ENCODE measurements around the gene NT5DC2.

DNA sequence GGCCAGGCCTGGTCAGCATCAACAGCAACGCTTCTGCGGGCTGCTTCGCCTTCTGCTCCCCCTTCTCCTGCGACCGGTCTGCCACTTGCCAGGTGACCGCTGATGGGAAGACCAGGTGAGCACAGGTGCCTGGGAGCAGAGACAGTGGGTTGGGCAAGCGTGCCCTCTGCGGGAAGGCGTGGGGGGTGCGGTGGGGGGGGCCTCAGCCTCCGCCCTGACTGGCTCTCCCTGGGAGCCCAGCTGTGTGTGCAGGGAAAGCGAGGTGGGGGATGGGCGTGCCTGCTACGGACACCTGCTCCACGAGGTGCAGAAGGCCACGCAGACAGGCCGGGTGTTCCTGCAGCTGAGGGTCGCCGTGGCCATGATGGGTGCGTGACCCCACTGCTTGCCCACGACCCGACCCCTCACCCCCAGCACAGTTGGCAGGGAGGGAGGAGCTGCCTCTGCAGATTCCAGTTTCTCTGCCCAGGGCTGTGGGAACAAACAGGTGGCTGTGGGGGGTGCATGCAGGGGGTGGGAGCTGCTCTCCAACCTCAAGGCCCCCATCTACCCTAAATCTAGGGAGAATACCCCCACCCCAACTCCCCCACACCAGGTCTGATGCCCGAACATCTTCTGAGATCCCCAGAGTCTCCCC lies 29.8 kb downstream of the NT5DC2 start:
- TF ChIP-seq, protein P1, sequence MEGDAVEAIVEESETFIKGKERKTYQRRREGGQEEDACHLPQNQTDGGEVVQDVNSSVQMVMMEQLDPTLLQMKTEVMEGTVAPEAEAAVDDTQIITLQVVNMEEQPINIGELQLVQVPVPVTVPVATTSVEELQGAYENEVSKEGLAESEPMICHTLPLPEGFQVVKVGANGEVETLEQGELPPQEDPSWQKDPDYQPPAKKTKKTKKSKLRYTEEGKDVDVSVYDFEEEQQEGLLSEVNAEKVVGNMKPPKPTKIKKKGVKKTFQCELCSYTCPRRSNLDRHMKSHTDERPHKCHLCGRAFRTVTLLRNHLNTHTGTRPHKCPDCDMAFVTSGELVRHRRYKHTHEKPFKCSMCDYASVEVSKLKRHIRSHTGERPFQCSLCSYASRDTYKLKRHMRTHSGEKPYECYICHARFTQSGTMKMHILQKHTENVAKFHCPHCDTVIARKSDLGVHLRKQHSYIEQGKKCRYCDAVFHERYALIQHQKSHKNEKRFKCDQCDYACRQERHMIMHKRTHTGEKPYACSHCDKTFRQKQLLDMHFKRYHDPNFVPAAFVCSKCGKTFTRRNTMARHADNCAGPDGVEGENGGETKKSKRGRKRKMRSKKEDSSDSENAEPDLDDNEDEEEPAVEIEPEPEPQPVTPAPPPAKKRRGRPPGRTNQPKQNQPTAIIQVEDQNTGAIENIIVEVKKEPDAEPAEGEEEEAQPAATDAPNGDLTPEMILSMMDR (IDR thresholded peaks at IDR 0.05): no peak
- TF ChIP-seq POLR2AphosphoS5 (IDR thresholded peaks at IDR 0.05): no peak
- TF ChIP-seq POLR2A (IDR thresholded peaks at IDR 0.05): no peak
- no peak for TF ChIP-seq EP300 (IDR thresholded peaks at IDR 0.05)
